K562 (cell line): ENCODE data around the gene RNF215. TPM values are rescaled to one million over a fixed set of nuclear protein-coding genes. Genes with fewer than 3 reads are reported as not detected.

Experiments
- ATAC-seq: fragments of 200-7000 bp; cut with Tn5 transposase; 3 replicates; pipeline ENCODE4 v1.9.1; 2020; ENCODE audit warnings: moderate library complexity
- BruUV-seq: library from RNA; stranded (reverse); fragments of 400-500 nt; replicated peaks from 2 replicates; lab custom pipeline; 2021; lab: Mats Ljungman, UMichigan
- CTCF ChIA-PET: fragments of 300-600 bp; formaldehyde crosslinking; extraction: SDS; loops from one replicate; lab custom pipeline; 2021; ENCODE audit warnings: low intra/inter-chr PET ratio; lab: Yijun Ruan, JAX
- POLR2A ChIA-PET: fragments of 300-600, 350-650 bp; sonication (Branson Sonifier 250); formaldehyde crosslinking; extraction: SDS; loops from one replicate; lab custom pipeline; 2021; ENCODE audit warnings: antibody characterized with exemption, inconsistent platforms; lab: Yijun Ruan, JAX
- DNase-seq, 4 experiments: peaks; one replicate each; pipeline versions ENCODE4 v3.0.0 to v3.0.0-alpha.2; 2011 to 2018; ENCODE audit warnings: low spot score in 3 of 4, mixed read lengths in 3 of 4; ENCODE audit errors: extremely low read depth in 1 of 4
- FAIRE-seq: peaks from 2 replicates; lab custom pipeline; 2011; peaks lifted over from hg19 to GRCh38; lab: Jason Lieb, UNC
- H2AFZ ChIP-seq: 2 replicates; pipeline ENCODE4 v1.6.0; 2011; ENCODE audit warnings: low read depth, low read length, control low read depth, inconsistent platforms
- H3K27ac ChIP-seq: fragments of 200-600 bp; 3 replicates; pipeline ENCODE4 v1.8.0; 2011; ENCODE audit warnings: low read depth, mild to moderate bottlenecking, control low read depth, inconsistent platforms, low read length, moderate library complexity, mixed read lengths; ENCODE audit errors: extremely low read depth
- H3K27me3 ChIP-seq, 2 experiments: fragments of 300-600 bp in 1 of 2; 2 replicates in 1 of 2; 3 replicates in 1 of 2; pipeline versions ENCODE4 v1.6.0 to v1.8.0; 2011; ENCODE audit warnings: inconsistent platforms in 2 of 2, low read length in 2 of 2, mild to moderate bottlenecking in 1 of 2, mixed read lengths in 1 of 2, moderate library complexity in 1 of 2; ENCODE audit not compliant: control insufficient read depth in 2 of 2, insufficient read depth in 2 of 2
- H3K36me3 ChIP-seq: fragments of 300-600 bp; 3 replicates; pipeline ENCODE4 v1.8.0; 2011; ENCODE audit warnings: mild to moderate bottlenecking, low read length, inconsistent platforms; ENCODE audit not compliant: control insufficient read depth, insufficient read depth
- H3K4me1 ChIP-seq, 2 experiments: fragments of 200-600 bp in 1 of 2; replicated peaks in 1 of 2; 2 replicates in 1 of 2; 3 replicates in 1 of 2; pipeline versions ENCODE4 v1.5.1 to v1.8.0; 2011; ENCODE audit warnings: inconsistent platforms in 2 of 2, low read length in 2 of 2, mild to moderate bottlenecking in 1 of 2, mixed read lengths in 1 of 2, moderate library complexity in 1 of 2; ENCODE audit not compliant: control insufficient read depth in 2 of 2, insufficient read depth in 2 of 2
- H3K4me2 ChIP-seq: 2 replicates; pipeline ENCODE4 v1.6.1; 2011; ENCODE audit warnings: low read length, control low read depth, inconsistent platforms, mixed read lengths; ENCODE audit not compliant: insufficient read depth
- H3K4me3 ChIP-seq: fragments of 200-600 bp; sonication (generic), shearing (Covaris generic); 2 replicates; pipeline ENCODE4 v1.5.1; 2016; ENCODE audit warnings: control low read depth, inconsistent platforms
- H3K79me2 ChIP-seq: fragments of 200-600 bp; 3 replicates; pipeline ENCODE4 v1.8.0; 2011; ENCODE audit warnings: low read length, inconsistent platforms; ENCODE audit not compliant: control insufficient read depth, insufficient read depth
- H3K9ac ChIP-seq, 2 experiments: 2 replicates each; pipeline versions ENCODE4 v1.6.0 to v1.6.1; 2011; ENCODE audit warnings: low read depth in 2 of 2, low read length in 2 of 2, control low read depth in 1 of 2, inconsistent platforms in 1 of 2, mild to moderate bottlenecking in 1 of 2, mixed read lengths in 1 of 2; ENCODE audit not compliant: insufficient read depth in 1 of 2
- H3K9me1 ChIP-seq: one replicate; pipeline ENCODE4 v1.6.0; 2011; ENCODE audit warnings: inconsistent platforms, mild to moderate bottlenecking, low read length, moderate library complexity; ENCODE audit not compliant: control insufficient read depth, insufficient read depth
- H3K9me3 ChIP-seq: replicated peaks from 2 replicates; pipeline ENCODE4 v1.5.1; 2011; ENCODE audit warnings: low read depth, low read length, inconsistent platforms; ENCODE audit not compliant: control insufficient read depth, insufficient read depth
- H4K20me1 ChIP-seq: replicated peaks from 2 replicates; pipeline ENCODE4 v1.6.1; 2011; ENCODE audit warnings: low read length, inconsistent platforms, mixed read lengths; ENCODE audit not compliant: control insufficient read depth, insufficient read depth
- FOXP1 ChIP-seq: sonication (generic); formaldehyde crosslinking; IDR thresholded peaks from 2 replicates; pipeline ENCODE4 v1.8.0; 2022; ENCODE audit warnings: mild to moderate bottlenecking, missing genetic modification reagents
- FUS ChIP-seq: fragments of 200-400 bp; formaldehyde crosslinking; optimal IDR thresholded peaks from 2 replicates; pipeline ENCODE3; 2017; ENCODE audit warnings: low read depth, low read length
- NFYB ChIP-seq: IDR thresholded peaks from 2 replicates; pipeline ENCODE4 v1.6.1; 2011; ENCODE audit warnings: mild to moderate bottlenecking, moderate library complexity; ENCODE audit not compliant: insufficient read length; ENCODE audit errors: extremely low read depth
- PTBP1 ChIP-seq: fragments of 200-400 bp; formaldehyde crosslinking; IDR thresholded peaks from 2 replicates; pipeline ENCODE4 v1.6.1; 2017; ENCODE audit warnings: low read depth, low read length
- ZNF143 ChIP-seq: sonication (generic); formaldehyde crosslinking; IDR thresholded peaks from 2 replicates; pipeline ENCODE4 v1.9.0; 2022; ENCODE audit warnings: mild to moderate bottlenecking, missing genetic modification reagents
- ZNF354B ChIP-seq: fragments of 250-450 bp; sonication (Bioruptor Pico); IDR thresholded peaks from 2 replicates; pipeline ENCODE4 v1.4.0; 2020
- ZNF57 ChIP-seq: fragments of 450-650 bp; formaldehyde crosslinking; IDR thresholded peaks from 2 replicates; pipeline ENCODE4 v1.4.0; 2020; ENCODE audit warnings: mild to moderate bottlenecking, moderate library complexity
- ZNF699 ChIP-seq: fragments of 250-450 bp; sonication (Bioruptor Pico); IDR thresholded peaks from 2 replicates; pipeline ENCODE4 v1.8.0; 2021; ENCODE audit warnings: mild to moderate bottlenecking, moderate library complexity; ENCODE audit not compliant: insufficient replicate concordance
- WGBS: fragments of 100-300 bp; shearing (Covaris generic); methylation state at CpG from one replicate; pipeline ENCODE4 v1.1.6; 2016; ENCODE audit warnings: low coverage, mixed read lengths; ENCODE audit not compliant: insufficient coverage; ENCODE audit errors: missing lambda C conversion rate; 5-methylcytosine and 5-hydroxymethylcytosine counted together
- in situ Hi-C: fragments of 300-500 bp; cut with MboI; formaldehyde crosslinking; loops from 4 replicates; pipeline ENCODE4 v1.15.0; 2018; ENCODE audit warnings: inconsistent platforms, mixed read lengths
- intact Hi-C: fragments of 100-400 bp; cut with micrococcal nuclease; formaldehyde crosslinking; loops from 2 replicates; pipeline ENCODE4 v1.14.2; 2022
- polyA plus RNA-seq, 8 experiments: library from polyadenylated mRNA; depleted of rRNA in 4 of 8; stranded (reverse) in 5 of 8; unstranded in 3 of 8; fragments of >200 nt; fragmentation: Nextera tagmentation in 2 of 8; fragmentation: Illumina TruSeq in 1 of 8; extraction: Ambion mirVana in 2 of 8; extraction: Trizol in 1 of 8; gene quantifications; 2 replicates each; pipeline versions ENCODE4 v1.2.1 to v1.2.3, GENCODE V29; 2011 to 2014; ENCODE audit warnings: inconsistent platforms in 1 of 8, missing spikeins in 1 of 8
- total RNA-seq, 7 experiments: library from RNA; depleted of rRNA in 6 of 7; stranded (reverse); fragments of >200 nt in 6 of 7; fragmentation: Illumina TruSeq in 2 of 7; extraction: Trizol in 2 of 7; gene quantifications; 2 replicates each; pipeline versions ENCODE4 v1.2.1 to v1.2.3, GENCODE V29; 2011 to 2021; ENCODE audit warnings: low replicate concordance in 1 of 7
- TF ChIP-seq, protein P1 (sequence below): fragments of 250-450 bp; sonication (Bioruptor Pico); IDR thresholded peaks from 2 replicates; pipeline ENCODE4 v1.4.0; 2020; ENCODE audit warnings: mild to moderate bottlenecking
- TF ChIP-seq, protein P2 (sequence below): sonication (generic); formaldehyde crosslinking; IDR thresholded peaks from 2 replicates; pipeline ENCODE4 v1.9.0; 2022; ENCODE audit warnings: mild to moderate bottlenecking, missing genetic modification reagents

The RNF215 gene
- total and polyA plus RNA-seq, 9 of the 15 experiments (the other 6 are each of a cell fraction or from before 2014, with no cell fraction given) = 0.08 to 9.8 (median 2.7) TPM

DNA sequence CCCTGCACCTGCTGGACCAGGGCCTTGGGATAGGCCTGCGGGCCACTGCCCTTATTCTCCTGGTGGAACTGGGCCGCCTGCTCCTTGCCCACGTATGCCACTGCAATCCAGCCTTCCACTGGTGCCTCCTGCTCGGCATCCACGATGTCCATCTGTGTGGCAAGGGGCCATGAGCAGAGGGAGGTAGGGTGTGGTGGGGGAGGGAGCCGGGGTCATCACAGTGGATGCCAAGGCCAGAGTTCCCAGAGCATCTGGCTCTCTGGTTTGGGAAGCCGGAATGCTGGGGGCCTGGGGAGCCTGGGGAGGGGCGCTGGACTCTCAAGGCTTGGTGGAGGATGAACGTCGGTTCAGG, 627 bp downstream of the RNF215 start:
- ATAC-seq (no peak), DNase-seq (no peak), FAIRE-seq (no peak)
- Histone ChIP-seq H2AFZ (peak overlapping the region; percentile 68), H3K36me3 (no peaks in the 10 kb centered on the region), H3K79me2 (no peaks in the 10 kb centered on the region), H3K4me1 (peaks cover 10 to 24% of the 10 kb centered on the region in 2 experiments; a peak in 4 of 5 replicates), H3K27me3 (no peaks in the 10 kb centered on the region), H3K27ac (no peak overlapping the region), H3K9me3 (peaks cover 8% of the 10 kb centered on the region; the same call in 1 of the 2 replicates), H3K4me2 (peak overlapping the region; percentile 65), H3K4me3 (peak overlapping the region; percentile 48), H3K9ac (peak overlapping the region; percentile 41 to 90; a peak in 3 of 4 replicates), H3K9me1 (no peaks in the 10 kb centered on the region), H4K20me1 (no peaks in the 10 kb centered on the region)
- CTCF ChIA-PET = interaction anchor here (1.2 to 2.4 kb wide), 3 partner anchors 99 to 124 kb away, joined by 7 to 31 read pairs (median 16); no protein-coding TSS in a partner anchor
- POLR2A ChIA-PET = interaction anchor here (1.1 kb wide), 1 partner anchor 10 kb away, joined by 4 read pairs; no protein-coding TSS in a partner anchor
- intact Hi-C loops = loop anchor here (5.0 kb wide), 1 partner anchor 279 kb away; no protein-coding TSS in a partner anchor
- no TSS peak for BruUV-seq
- 65% methylated on average over 5 of the region's 10 CpGs for WGBS
- TF ChIP-seq PTBP1 (no peak), ZNF57 (no peak), FOXP1 (CRISPR knock-in tag) (no peak), ZNF143 (no peak), ZNF699 (CRISPR knock-in tag) (no peak), NFYB (no peak), FUS (no peak), ZNF354B (CRISPR knock-in tag) (no peak)
- TF ChIP-seq, protein P1, sequence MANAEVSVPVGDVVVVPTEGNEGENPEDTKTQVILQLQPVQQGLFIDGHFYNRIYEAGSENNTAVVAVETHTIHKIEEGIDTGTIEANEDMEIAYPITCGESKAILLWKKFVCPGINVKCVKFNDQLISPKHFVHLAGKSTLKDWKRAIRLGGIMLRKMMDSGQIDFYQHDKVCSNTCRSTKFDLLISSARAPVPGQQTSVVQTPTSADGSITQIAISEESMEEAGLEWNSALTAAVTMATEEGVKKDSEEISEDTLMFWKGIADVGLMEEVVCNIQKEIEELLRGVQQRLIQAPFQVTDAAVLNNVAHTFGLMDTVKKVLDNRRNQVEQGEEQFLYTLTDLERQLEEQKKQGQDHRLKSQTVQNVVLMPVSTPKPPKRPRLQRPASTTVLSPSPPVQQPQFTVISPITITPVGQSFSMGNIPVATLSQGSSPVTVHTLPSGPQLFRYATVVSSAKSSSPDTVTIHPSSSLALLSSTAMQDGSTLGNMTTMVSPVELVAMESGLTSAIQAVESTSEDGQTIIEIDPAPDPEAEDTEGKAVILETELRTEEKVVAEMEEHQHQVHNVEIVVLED (CRISPR knock-in tag) = no peak
- TF ChIP-seq, protein P2, sequence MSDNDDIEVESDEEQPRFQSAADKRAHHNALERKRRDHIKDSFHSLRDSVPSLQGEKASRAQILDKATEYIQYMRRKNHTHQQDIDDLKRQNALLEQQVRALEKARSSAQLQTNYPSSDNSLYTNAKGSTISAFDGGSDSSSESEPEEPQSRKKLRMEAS = no peak
- in situ Hi-C loops = loop anchor here (25.0 kb wide), 1 partner anchor 274 kb away; no protein-coding TSS in a partner anchor
